ENCODE data around the gene ENO3. TPM values are rescaled to one million over a fixed set of nuclear protein-coding genes. Genes with fewer than 3 reads are reported as not detected.

The ENO3 gene
- total RNA-seq, 1 experiment from 2014 or later, result 23.4 TPM

GRCh38 chr17:4967539-4968485 lies 16.9 kb downstream of the ENO3 start, which contains the start of gene SPAG7:
Gene SPAG7 (minus strand): TSS chr17:4967817. CDS start chr17:4967804, 13 bp downstream.
- Histone ChIP-seq H3K27me3 (ENCODE audit: control insufficient read depth, insufficient read depth, low read length) (no peaks in the 10 kb centered on the region), H3K4me3 (ENCODE audit: low read depth in 2 of 2, low read length in 2 of 2) (peak within 1 kb of the TSS; percentile 66 to 79), H3K27ac (ENCODE audit: low read length) (peak within 1 kb of the TSS; percentile 98), H3K4me1 (ENCODE audit: control insufficient read depth, insufficient read depth, low read length) (peaks cover 15% of the 10 kb centered on the region), H3K9me3 (ENCODE audit: control insufficient read depth, insufficient read depth, low read depth, low read length) (no peaks in the 10 kb centered on the region), H3K36me3 (ENCODE audit: control insufficient read depth, insufficient read depth, low read length) (no peaks in the 10 kb centered on the region)
- DNase-seq (ENCODE audit: low read depth, low spot score), result peak; percentile 84
- ATAC-seq, result peak; percentile 85
- intact Hi-C loops (cut with micrococcal nuclease; ENCODE audit: unreplicated experiment) (no loop called here), in situ Hi-C loops (cut with HindIII; ENCODE audit: low pct_unique_long_range_greater_than_20kb, low sequenced_read_pairs) (no loop called here)
- CTCF ChIA-PET, result interaction anchor here (0.6 to 1.0 kb wide), 2 partner anchors 22 to 94 kb away, joined by 3 to 4 read pairs; no protein-coding TSS in a partner anchor
- TSS peak; percentile 87 for BruUV-seq (replicated peaks)
- TF ChIP-seq CTCF (IDR thresholded peaks at IDR 0.05) (no peak), POLR2AphosphoS5 (IDR thresholded peaks at IDR 0.05; ENCODE audit: low read depth, low read length) (peak; percentile 55; the same call in 1 of the 2 replicates)
- POLR2A ChIA-PET, result interaction anchor here (0.6 to 1.4 kb wide), 3 partner anchors 19 to 96 kb away, joined by 3 to 5 read pairs (median 4); partner anchors contain the start of gene PFN1

GRCh38 chr17:4968486-4969046 lies 17.6 kb downstream of the ENO3 start:
- Histone ChIP-seq H3K27me3 (ENCODE audit: control insufficient read depth, insufficient read depth, low read length) (no peaks in the 10 kb centered on the region), H3K36me3 (ENCODE audit: control insufficient read depth, insufficient read depth, low read length) (no peaks in the 10 kb centered on the region), H3K9me3 (ENCODE audit: control insufficient read depth, insufficient read depth, low read depth, low read length) (no peaks in the 10 kb centered on the region), H3K4me3 (ENCODE audit: low read depth in 2 of 2, low read length in 2 of 2) (peak overlapping the region; percentile 66 to 79), H3K27ac (ENCODE audit: low read length) (peak overlapping the region; percentile 97), H3K4me1 (ENCODE audit: control insufficient read depth, insufficient read depth, low read length) (peaks cover 15% of the 10 kb centered on the region)
- no TSS peak for BruUV-seq (replicated peaks)
- in situ Hi-C loops (cut with HindIII; ENCODE audit: low pct_unique_long_range_greater_than_20kb, low sequenced_read_pairs) (no loop called here), intact Hi-C loops (cut with micrococcal nuclease; ENCODE audit: unreplicated experiment) (no loop called here)
- no peak for ATAC-seq
- 0 out of 2 replicates have a peak, but pooled peaks have one; percentile 2 for TF ChIP-seq POLR2AphosphoS5 (IDR thresholded peaks at IDR 0.05; ENCODE audit: low read depth, low read length)
- TF ChIP-seq REST (IDR thresholded peaks at IDR 0.05; ENCODE audit: insufficient read depth in 1 of 2, low read depth in 2 of 2, low read length in 1 of 2), result no peak
- DNase-seq (ENCODE audit: low read depth, low spot score), result no peak
- ChIA-PET POLR2A (no interaction called here), CTCF (no interaction called here)

- Histone ChIP-seq H3K27me3 (ENCODE audit: control insufficient read depth, insufficient read depth, low read length) (no peaks in the 10 kb centered on the region), H3K36me3 (ENCODE audit: control insufficient read depth, insufficient read depth, low read length) (no peaks in the 10 kb centered on the region), H3K4me1 (ENCODE audit: control insufficient read depth, insufficient read depth, low read length) (peaks cover 15% of the 10 kb centered on the region), H3K4me3 (ENCODE audit: low read depth in 2 of 2, low read length in 2 of 2) (peak overlapping the region; percentile 66 to 79), H3K27ac (ENCODE audit: low read length) (peak overlapping the region; percentile 97), H3K9me3 (ENCODE audit: control insufficient read depth, insufficient read depth, low read depth, low read length) (no peaks in the 10 kb centered on the region)
- intact Hi-C loops (cut with micrococcal nuclease; ENCODE audit: unreplicated experiment) (no loop called here), in situ Hi-C loops (cut with HindIII; ENCODE audit: low pct_unique_long_range_greater_than_20kb, low sequenced_read_pairs) (no loop called here)
- ChIA-PET POLR2A (no interaction called here), CTCF (no interaction called here)
- DNase-seq (ENCODE audit: low read depth, low spot score) (peak; percentile 86), ATAC-seq (no peak)
- no TSS peak for BruUV-seq (replicated peaks)
- TF ChIP-seq REST (IDR thresholded peaks at IDR 0.05; ENCODE audit: insufficient read depth in 1 of 2, low read depth in 2 of 2, low read length in 1 of 2) (no peak), CTCF (IDR thresholded peaks at IDR 0.05) (no peak), POLR2AphosphoS5 (IDR thresholded peaks at IDR 0.05; ENCODE audit: low read depth, low read length) (no peak), TCF7L2 (IDR thresholded peaks at IDR 0.05; ENCODE audit: low read depth, low read length) (no peak), SIN3A (IDR thresholded peaks at IDR 0.05; ENCODE audit: borderline replicate concordance, insufficient read depth, low read depth, low read length) (no peak)
These were observed 18.2 kb downstream of the ENO3 start for GRCh38 chr17:4969047-4969550.

All from Panc1 (cell line).